ENCODE measurements around the gene TCF20.

DNA sequence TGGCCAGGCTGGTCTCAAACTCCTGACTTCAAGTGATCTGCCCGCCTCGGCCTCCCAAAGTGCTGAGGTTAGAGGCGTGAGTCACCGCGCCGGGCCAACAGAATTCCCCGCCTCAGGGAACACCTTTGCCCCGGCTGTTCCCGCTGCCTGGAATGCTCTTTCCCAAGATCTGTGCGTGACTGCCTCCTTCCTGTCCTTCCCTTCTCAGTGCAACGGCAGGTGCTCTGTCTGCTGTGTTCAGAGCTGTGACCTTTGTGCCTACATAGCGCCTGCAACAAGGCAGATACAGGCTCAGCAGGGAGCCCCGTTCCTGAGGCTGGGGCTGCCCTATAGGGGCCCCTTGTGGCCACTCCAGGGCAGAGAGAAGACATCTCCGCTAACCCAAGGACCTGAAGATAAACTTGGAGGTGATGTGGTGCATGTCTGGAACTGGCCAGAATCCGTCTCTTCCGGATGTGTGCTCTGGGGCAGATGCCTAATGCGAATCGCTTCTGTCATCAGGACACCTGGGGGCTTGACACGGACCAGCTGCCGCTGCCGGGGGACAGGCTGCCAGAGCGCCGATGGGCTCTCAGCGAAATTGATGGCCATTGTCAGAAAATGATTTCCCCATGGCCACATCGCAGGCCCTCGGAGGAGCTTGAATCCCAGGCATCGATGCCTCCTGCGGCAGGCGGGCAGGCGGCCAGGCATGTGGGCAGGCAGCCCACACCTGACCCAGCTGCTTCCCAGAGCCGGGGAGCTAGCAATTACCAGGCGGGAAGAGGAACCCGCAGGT, 43.5 kb upstream of the TCF20 start:
- TF ChIP-seq, protein P1, sequence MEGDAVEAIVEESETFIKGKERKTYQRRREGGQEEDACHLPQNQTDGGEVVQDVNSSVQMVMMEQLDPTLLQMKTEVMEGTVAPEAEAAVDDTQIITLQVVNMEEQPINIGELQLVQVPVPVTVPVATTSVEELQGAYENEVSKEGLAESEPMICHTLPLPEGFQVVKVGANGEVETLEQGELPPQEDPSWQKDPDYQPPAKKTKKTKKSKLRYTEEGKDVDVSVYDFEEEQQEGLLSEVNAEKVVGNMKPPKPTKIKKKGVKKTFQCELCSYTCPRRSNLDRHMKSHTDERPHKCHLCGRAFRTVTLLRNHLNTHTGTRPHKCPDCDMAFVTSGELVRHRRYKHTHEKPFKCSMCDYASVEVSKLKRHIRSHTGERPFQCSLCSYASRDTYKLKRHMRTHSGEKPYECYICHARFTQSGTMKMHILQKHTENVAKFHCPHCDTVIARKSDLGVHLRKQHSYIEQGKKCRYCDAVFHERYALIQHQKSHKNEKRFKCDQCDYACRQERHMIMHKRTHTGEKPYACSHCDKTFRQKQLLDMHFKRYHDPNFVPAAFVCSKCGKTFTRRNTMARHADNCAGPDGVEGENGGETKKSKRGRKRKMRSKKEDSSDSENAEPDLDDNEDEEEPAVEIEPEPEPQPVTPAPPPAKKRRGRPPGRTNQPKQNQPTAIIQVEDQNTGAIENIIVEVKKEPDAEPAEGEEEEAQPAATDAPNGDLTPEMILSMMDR (IDR thresholded peaks at IDR 0.05), result peak; percentile 33
- TF ChIP-seq EZH2 (IDR thresholded peaks at IDR 0.05; ENCODE audit: borderline replicate concordance, insufficient read depth, low read depth, low read length, poor library complexity, severe bottlenecking), result no peak

Data from B cell (primary cell).